SU-DHL-6 (cell line): ENCODE data around the gene BLACAT1.
A peak's percentile ranks its signal among the peaks of the same experiment; 100 is the strongest.

Experiments used
- H2AFZ ChIP-seq: fragments of 200-600 bp; sonication (generic); 2 replicates; pipeline ENCODE4 v1.6.1; 2014; ENCODE audit warnings: low read depth, mild to moderate bottlenecking, moderate library complexity, mixed read lengths, antibody characterized with exemption, low read length; ENCODE audit not compliant: severe bottlenecking
- H3F3A ChIP-seq: fragments of 200-600 bp; shearing (Covaris generic); 2 replicates; pipeline ENCODE4 v1.6.0; 2016; ENCODE audit warnings: antibody characterized with exemption, mild to moderate bottlenecking; ENCODE audit not compliant: insufficient read depth
- H3K27ac ChIP-seq: fragments of 200-600 bp; sonication (generic); 2 replicates; pipeline ENCODE4 v1.5.1; 2016; ENCODE audit warnings: low read depth, mild to moderate bottlenecking, low read length, moderate library complexity, mixed read lengths
- H3K27me3 ChIP-seq: fragments of 200-600 bp; sonication (generic), shearing (Covaris generic); 2 replicates; pipeline ENCODE4 v1.6.0; 2014; ENCODE audit warnings: mild to moderate bottlenecking, low read length
- H3K36me3 ChIP-seq: fragments of 200-600 bp; sonication (generic); 2 replicates; pipeline ENCODE4 v1.6.1; 2014; ENCODE audit warnings: mild to moderate bottlenecking, low read length, mixed read lengths
- H3K4me2 ChIP-seq: fragments of 300-600, 200-600 bp; shearing (Covaris generic), sonication (generic); 2 replicates; pipeline ENCODE4 v1.6.0; 2014; ENCODE audit warnings: low read length, low read depth, mild to moderate bottlenecking; ENCODE audit not compliant: poor library complexity, severe bottlenecking
- H3K4me3 ChIP-seq: fragments of 200-600 bp; sonication (generic); 2 replicates; pipeline ENCODE4 v1.5.1; 2014; ENCODE audit warnings: antibody characterized with exemption, low read length, mild to moderate bottlenecking, mixed read lengths; ENCODE audit not compliant: insufficient read depth, poor library complexity, severe bottlenecking
- H3K79me2 ChIP-seq: fragments of 200-600 bp; sonication (generic); 2 replicates; pipeline ENCODE4 v1.6.1; 2014; ENCODE audit warnings: mild to moderate bottlenecking, low read length, moderate library complexity; ENCODE audit not compliant: insufficient read depth
- H3K9ac ChIP-seq: fragments of 200-600 bp; sonication (generic); 2 replicates; pipeline ENCODE4 v1.7.0; 2014; ENCODE audit warnings: mild to moderate bottlenecking, low read length
- H3K9me2 ChIP-seq: fragments of 200-600 bp; sonication (generic); replicated peaks from 2 replicates; pipeline ENCODE4 v1.6.1; 2014; ENCODE audit warnings: low read length; ENCODE audit not compliant: insufficient read depth
- H3K9me3 ChIP-seq: fragments of 200-600 bp; sonication (generic); 2 replicates; pipeline ENCODE4 v1.6.1; 2014; ENCODE audit warnings: low read length, mixed read lengths; ENCODE audit not compliant: insufficient read depth
- H4K20me1 ChIP-seq: fragments of 200-600 bp; sonication (generic); 2 replicates; pipeline ENCODE4 v1.6.1; 2014; ENCODE audit warnings: low read depth, mild to moderate bottlenecking, antibody characterized with exemption, low read length, moderate library complexity, mixed read lengths
- EZH2phosphoT487 ChIP-seq: fragments of 200-600 bp; sonication (generic), shearing (Covaris generic); conservative IDR thresholded peaks from 2 replicates; pipeline ENCODE4 v1.6.1; 2018; ENCODE audit warnings: mild to moderate bottlenecking, antibody characterized with exemption, low read length, moderate library complexity, mixed read lengths
- TF ChIP-seq, protein P1 (sequence below): fragments of 200-600 bp; sonication (generic); IDR thresholded peaks from one replicate; pipeline ENCODE4 v1.5.1; 2017; ENCODE audit warnings: antibody characterized with exemption, mild to moderate bottlenecking, low read length, moderate library complexity; ENCODE audit not compliant: insufficient read depth, poor library complexity, severe bottlenecking

The BLACAT1 gene

DNA sequence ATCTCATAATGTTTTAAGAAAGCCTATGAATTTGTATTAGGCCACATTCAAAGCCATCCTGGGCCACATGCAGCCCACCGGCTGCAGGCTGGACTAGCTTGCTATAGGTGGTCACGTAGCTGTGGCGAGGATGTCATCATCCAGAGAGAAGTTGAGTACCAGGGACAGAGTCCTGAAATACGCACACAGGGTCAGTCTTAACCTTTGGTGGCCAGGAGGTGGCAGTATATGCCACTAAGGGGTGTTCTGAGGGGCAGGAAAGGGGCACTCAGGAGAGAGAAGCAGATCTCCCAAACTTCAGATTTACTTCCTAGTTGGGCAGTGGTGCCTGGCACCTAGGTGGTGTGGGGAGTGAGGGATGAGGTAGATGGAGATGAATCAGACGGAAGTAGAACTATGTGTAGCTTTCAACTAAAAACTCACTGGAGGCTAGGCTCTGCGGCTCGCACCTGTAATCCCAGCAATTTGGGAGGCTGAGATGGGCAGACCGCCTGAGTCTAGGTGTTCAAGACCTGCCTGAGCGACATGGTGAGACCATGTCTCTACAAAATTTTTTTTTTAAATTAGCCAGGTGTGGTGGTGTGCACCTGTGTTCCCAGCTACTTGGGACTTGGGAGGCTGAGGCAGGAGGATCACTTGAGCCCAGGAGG, 32.4 kb upstream of the BLACAT1 start:
- no peak for TF ChIP-seq EZH2phosphoT487
- TF ChIP-seq, protein P1, sequence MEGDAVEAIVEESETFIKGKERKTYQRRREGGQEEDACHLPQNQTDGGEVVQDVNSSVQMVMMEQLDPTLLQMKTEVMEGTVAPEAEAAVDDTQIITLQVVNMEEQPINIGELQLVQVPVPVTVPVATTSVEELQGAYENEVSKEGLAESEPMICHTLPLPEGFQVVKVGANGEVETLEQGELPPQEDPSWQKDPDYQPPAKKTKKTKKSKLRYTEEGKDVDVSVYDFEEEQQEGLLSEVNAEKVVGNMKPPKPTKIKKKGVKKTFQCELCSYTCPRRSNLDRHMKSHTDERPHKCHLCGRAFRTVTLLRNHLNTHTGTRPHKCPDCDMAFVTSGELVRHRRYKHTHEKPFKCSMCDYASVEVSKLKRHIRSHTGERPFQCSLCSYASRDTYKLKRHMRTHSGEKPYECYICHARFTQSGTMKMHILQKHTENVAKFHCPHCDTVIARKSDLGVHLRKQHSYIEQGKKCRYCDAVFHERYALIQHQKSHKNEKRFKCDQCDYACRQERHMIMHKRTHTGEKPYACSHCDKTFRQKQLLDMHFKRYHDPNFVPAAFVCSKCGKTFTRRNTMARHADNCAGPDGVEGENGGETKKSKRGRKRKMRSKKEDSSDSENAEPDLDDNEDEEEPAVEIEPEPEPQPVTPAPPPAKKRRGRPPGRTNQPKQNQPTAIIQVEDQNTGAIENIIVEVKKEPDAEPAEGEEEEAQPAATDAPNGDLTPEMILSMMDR: peak; percentile 67

DNA sequence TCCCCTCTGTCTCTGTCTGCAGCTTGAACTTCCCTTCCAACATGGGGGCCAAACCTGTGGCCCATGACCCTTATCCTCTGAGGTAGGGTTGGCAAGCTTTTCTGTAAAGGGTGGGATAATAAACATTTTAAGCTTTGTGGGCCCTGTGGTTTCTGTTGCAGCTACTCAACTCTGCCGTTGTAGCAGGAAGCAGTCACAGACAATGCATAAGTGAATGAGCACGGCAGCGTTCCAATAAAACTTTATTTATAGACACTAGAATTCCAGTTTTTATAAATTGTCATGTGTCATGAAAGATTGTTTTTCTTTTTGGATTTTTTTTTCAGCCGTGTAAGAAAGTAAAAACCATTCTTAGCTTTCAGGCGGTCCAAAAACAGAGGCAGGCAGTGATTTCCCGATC, 30.4 kb upstream of the BLACAT1 start:
- H3K9ac ChIP-seq: no peak overlapping the region
- H3K9me3 ChIP-seq: no peaks in the 10 kb centered on the region
- H3K4me3 ChIP-seq: no peak overlapping the region
- H3K27me3 ChIP-seq: no peaks in the 10 kb centered on the region
- H3F3A ChIP-seq: no peaks in the 10 kb centered on the region
- H4K20me1 ChIP-seq: no peaks in the 10 kb centered on the region
- H3K4me2 ChIP-seq: no peak overlapping the region
- no peaks in the 10 kb centered on the region for H3K79me2 ChIP-seq
- no peak overlapping the region for H2AFZ ChIP-seq
- H3K9me2 ChIP-seq: no peaks in the 10 kb centered on the region
- H3K27ac ChIP-seq: no peak overlapping the region
- H3K36me3 ChIP-seq: no peaks in the 10 kb centered on the region
- TF ChIP-seq, protein P1: no peak
- no peak for TF ChIP-seq EZH2phosphoT487

More for the DNA sequence above, 32.4 kb upstream of the BLACAT1 start:
- H3K4me3 ChIP-seq: no peak overlapping the region
- H3K9ac ChIP-seq: no peak overlapping the region
- no peaks in the 10 kb centered on the region for H3K79me2 ChIP-seq
- no peaks in the 10 kb centered on the region for H3K9me2 ChIP-seq
- no peaks in the 10 kb centered on the region for H3K27me3 ChIP-seq
- H3F3A ChIP-seq: no peaks in the 10 kb centered on the region
- H2AFZ ChIP-seq: no peak overlapping the region
- no peak overlapping the region for H3K27ac ChIP-seq
- H4K20me1 ChIP-seq: no peaks in the 10 kb centered on the region
- no peak overlapping the region for H3K4me2 ChIP-seq
- no peaks in the 10 kb centered on the region for H3K36me3 ChIP-seq
- no peaks in the 10 kb centered on the region for H3K9me3 ChIP-seq

DNA sequence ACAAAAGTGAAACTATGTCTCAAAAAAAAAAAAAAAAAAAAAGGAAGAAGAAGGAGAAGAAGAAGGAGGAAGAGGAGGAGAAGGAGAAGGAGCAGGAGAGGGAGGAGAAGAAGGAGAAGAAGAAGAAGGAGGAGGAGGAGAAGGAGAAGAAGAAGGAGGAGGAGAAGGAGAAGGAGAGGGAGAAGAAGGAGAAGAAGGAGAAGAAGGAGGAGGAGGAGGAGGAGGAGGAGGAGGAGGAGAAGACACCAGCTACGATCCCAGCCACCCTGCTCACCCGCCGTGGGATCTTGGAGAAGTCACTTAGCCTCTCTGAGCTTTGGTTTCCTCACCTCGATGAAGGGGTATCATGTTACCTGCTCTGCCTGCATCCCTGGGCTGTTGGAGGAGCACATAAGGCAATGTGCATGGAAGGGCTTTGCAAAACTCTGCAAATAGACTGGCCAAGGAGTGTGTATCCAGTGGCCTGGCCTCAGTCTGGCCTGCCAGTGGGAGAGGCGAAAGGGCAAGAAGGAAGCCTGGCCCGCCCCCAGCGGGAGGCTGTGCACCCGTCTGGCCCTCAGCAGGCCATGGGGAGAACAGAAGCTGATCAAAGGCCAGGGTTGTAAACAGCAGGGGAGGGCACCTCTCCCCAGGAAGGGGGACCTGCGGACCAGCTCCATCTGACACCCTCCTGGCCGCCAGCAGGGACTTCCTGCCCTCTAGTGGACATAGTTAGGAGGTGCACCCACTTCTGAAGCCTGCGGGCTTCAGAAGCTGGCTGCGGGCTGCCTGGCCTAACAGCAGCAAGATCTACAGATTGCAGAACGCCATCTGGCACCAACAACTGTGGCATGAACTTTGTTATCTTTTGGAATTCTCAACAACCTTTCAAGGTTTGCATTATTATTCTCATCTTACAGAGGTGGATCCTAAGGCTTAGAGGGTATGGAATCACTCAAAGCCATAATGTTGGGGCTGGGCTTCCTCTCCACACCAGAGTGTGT, 29.4 kb upstream of the BLACAT1 start:
- H3K4me2 ChIP-seq: no peak overlapping the region
- TF ChIP-seq, protein P1: peak; percentile 74
- TF ChIP-seq EZH2phosphoT487: no peak
- no peaks in the 10 kb centered on the region for H4K20me1 ChIP-seq
- H3K79me2 ChIP-seq: no peaks in the 10 kb centered on the region
- H3K9ac ChIP-seq: no peak overlapping the region
- H3K27me3 ChIP-seq: no peaks in the 10 kb centered on the region
- H2AFZ ChIP-seq: no peak overlapping the region
- H3F3A ChIP-seq: no peaks in the 10 kb centered on the region
- no peaks in the 10 kb centered on the region for H3K9me3 ChIP-seq
- H3K36me3 ChIP-seq: no peaks in the 10 kb centered on the region
- H3K4me3 ChIP-seq: no peak overlapping the region
- no peaks in the 10 kb centered on the region for H3K9me2 ChIP-seq
- no peak overlapping the region for H3K27ac ChIP-seq
